H9 (cell line): ENCODE results near the gene MYO1C. TPM values are rescaled to one million over a fixed set of nuclear protein-coding genes. Genes with fewer than 3 reads are reported as not detected.

Experiments
- DNase-seq: peaks from one replicate; pipeline ENCODE4 v3.0.0-alpha.2; 2017
- H2AFZ ChIP-seq: one replicate; pipeline ENCODE4 v1.6.1; 2013; ENCODE audit warnings: mild to moderate bottlenecking, low read length, control low read depth, moderate library complexity
- H2AK5ac ChIP-seq: 2 replicates; pipeline ENCODE4 v1.6.1; 2013; ENCODE audit warnings: low read length, control low read depth, mixed read lengths; ENCODE audit not compliant: insufficient read length
- H2BK120ac ChIP-seq: one replicate; pipeline ENCODE4 v1.6.1; 2013; ENCODE audit warnings: low read depth, mild to moderate bottlenecking, low read length, control low read depth, inconsistent platforms; ENCODE audit not compliant: poor library complexity, severe bottlenecking
- H2BK12ac ChIP-seq: 2 replicates; pipeline ENCODE4 v1.6.1; 2013; ENCODE audit warnings: low read length, control low read depth, mixed read lengths, low read depth; ENCODE audit not compliant: insufficient read length
- H2BK15ac ChIP-seq: 2 replicates; pipeline ENCODE4 v1.6.1; 2013; ENCODE audit warnings: low read depth, low read length, control low read depth
- H2BK20ac ChIP-seq: one replicate; pipeline ENCODE4 v1.6.1; 2013; ENCODE audit warnings: low read depth, mild to moderate bottlenecking, low read length, control low read depth, inconsistent platforms; ENCODE audit not compliant: poor library complexity, severe bottlenecking
- H2BK5ac ChIP-seq: 2 replicates; pipeline ENCODE4 v1.6.1; 2013; ENCODE audit warnings: low read length, control low read depth, mixed read lengths; ENCODE audit not compliant: insufficient read length
- H3K14ac ChIP-seq: 2 replicates; pipeline ENCODE4 v1.6.1; 2013; ENCODE audit warnings: low read length, control low read depth; ENCODE audit not compliant: insufficient read depth
- H3K18ac ChIP-seq: 2 replicates; pipeline ENCODE4 v1.6.1; 2013; ENCODE audit warnings: low read depth, mild to moderate bottlenecking, mixed read lengths, low read length, control low read depth; ENCODE audit not compliant: insufficient read length
- H3K23ac ChIP-seq: 2 replicates; pipeline ENCODE4 v1.6.1; 2013; ENCODE audit warnings: low read length, control low read depth, mixed read lengths, low read depth; ENCODE audit not compliant: insufficient read length
- H3K23me2 ChIP-seq: 2 replicates; pipeline ENCODE4 v1.6.1; 2013; ENCODE audit warnings: low read depth, mild to moderate bottlenecking, mixed read lengths, low read length, control low read depth; ENCODE audit not compliant: insufficient read length, poor library complexity, severe bottlenecking
- H3K27ac ChIP-seq: 2 replicates; pipeline ENCODE4 v1.5.1; 2013; ENCODE audit warnings: low read length, control low read depth, mixed read lengths, low read depth; ENCODE audit not compliant: insufficient read length
- H3K27me3 ChIP-seq: 2 replicates; pipeline ENCODE4 v1.6.1; 2013; ENCODE audit warnings: low read length, control low read depth, inconsistent platforms; ENCODE audit not compliant: insufficient read depth
- H3K4ac ChIP-seq: 2 replicates; pipeline ENCODE4 v1.6.1; 2013; ENCODE audit warnings: low read depth, mild to moderate bottlenecking, control low read depth, inconsistent platforms, low read length, moderate library complexity
- H3K4me1 ChIP-seq: 2 replicates; pipeline ENCODE4 v1.6.1; 2013; ENCODE audit warnings: low read length, control low read depth, inconsistent platforms; ENCODE audit not compliant: insufficient read depth
- H3K4me2 ChIP-seq: 2 replicates; pipeline ENCODE4 v1.6.1; 2013; ENCODE audit warnings: low read length, control low read depth, mixed read lengths; ENCODE audit not compliant: insufficient read length, insufficient read depth
- H3K56ac ChIP-seq: 2 replicates; pipeline ENCODE4 v1.6.1; 2013; ENCODE audit warnings: low read depth, mild to moderate bottlenecking, mixed read lengths, low read length, control low read depth; ENCODE audit not compliant: insufficient read length
- H3K79me1 ChIP-seq: 2 replicates; pipeline ENCODE4 v1.6.1; 2013; ENCODE audit warnings: low read depth, mild to moderate bottlenecking, moderate library complexity, low read length, control low read depth, inconsistent platforms; ENCODE audit not compliant: insufficient read depth, poor library complexity, severe bottlenecking
- H3K79me2 ChIP-seq: 2 replicates; pipeline ENCODE4 v1.6.1; 2013; ENCODE audit warnings: low read length, control low read depth, inconsistent platforms; ENCODE audit not compliant: insufficient read depth
- H3K9ac ChIP-seq: 2 replicates; pipeline ENCODE4 v1.6.1; 2013; ENCODE audit warnings: low read length, control low read depth, mixed read lengths; ENCODE audit not compliant: insufficient read length; ENCODE audit errors: extremely low read depth
- H3K9me3 ChIP-seq: one replicate; pipeline ENCODE4 v1.6.1; 2013; ENCODE audit warnings: low read depth, low read length, inconsistent platforms; ENCODE audit not compliant: control insufficient read depth
- H3T11ph ChIP-seq: one replicate; pipeline ENCODE4 v1.6.1; 2013; ENCODE audit warnings: mild to moderate bottlenecking, low read length, control low read depth, inconsistent platforms
- H4K20me1 ChIP-seq: one replicate; pipeline ENCODE4 v1.6.1; 2013; ENCODE audit not compliant: control insufficient read depth, insufficient read length, insufficient read depth
- H4K5ac ChIP-seq: 2 replicates; pipeline ENCODE4 v1.6.1; 2013; ENCODE audit warnings: low read depth, mild to moderate bottlenecking, mixed read lengths, low read length, control low read depth; ENCODE audit not compliant: insufficient read length
- H4K8ac ChIP-seq: replicated peaks from 2 replicates; pipeline ENCODE4 v1.6.1; 2013; ENCODE audit warnings: low read length, control low read depth, mixed read lengths, low read depth; ENCODE audit not compliant: insufficient read length
- H4K91ac ChIP-seq: 2 replicates; pipeline ENCODE4 v1.6.1; 2013; ENCODE audit warnings: low read depth, mild to moderate bottlenecking, moderate library complexity, mixed read lengths, low read length, control low read depth; ENCODE audit not compliant: insufficient read length
- H3K27ac Mint-ChIP-seq, 3 experiments: 2 replicates in 2 of 3; 3 replicates in 1 of 3; pipeline ENCODE4 v1.8.0; 2020 to 2021; ENCODE audit warnings: mixed read lengths in 3 of 3, mild to moderate bottlenecking in 1 of 3, moderate library complexity in 1 of 3
- H3K27me3 Mint-ChIP-seq: 2 replicates; pipeline ENCODE4 v1.8.0; 2021; ENCODE audit warnings: low read depth, mild to moderate bottlenecking, moderate library complexity, mixed read lengths
- H3K36me3 Mint-ChIP-seq, 3 experiments: 2 replicates in 2 of 3; 3 replicates in 1 of 3; pipeline ENCODE4 v1.8.0; 2020 to 2021; ENCODE audit warnings: low read depth in 3 of 3, mixed read lengths in 3 of 3; ENCODE audit not compliant: insufficient read depth in 1 of 3
- H3K4me1 Mint-ChIP-seq, 2 experiments: 2 replicates each; pipeline ENCODE4 v1.8.0; 2020; ENCODE audit warnings: mixed read lengths in 2 of 2
- H3K4me3 Mint-ChIP-seq, 2 experiments: 2 replicates in 1 of 2; 3 replicates in 1 of 2; pipeline ENCODE4 v1.8.0; 2020 to 2021; ENCODE audit warnings: mild to moderate bottlenecking in 2 of 2, mixed read lengths in 2 of 2, moderate library complexity in 1 of 2
- H3K9me3 Mint-ChIP-seq, 2 experiments: 2 replicates in 1 of 2; 3 replicates in 1 of 2; pipeline ENCODE4 v1.8.0; 2020; ENCODE audit warnings: mild to moderate bottlenecking in 2 of 2, mixed read lengths in 2 of 2, moderate library complexity in 1 of 2
- CTCF ChIP-seq: fragments of 200-600 bp; sonication (generic); conservative IDR thresholded peaks from 3 replicates; pipeline ENCODE4 v1.8.0; 2021; ENCODE audit warnings: antibody characterized with exemption, mild to moderate bottlenecking
- WGBS: extraction: QIAGEN DNeasy Blood & Tissue Kit; methylation state at CpG from one replicate; pipeline ENCODE4 v1.1.7; 2013; ENCODE audit warnings: missing lambda C conversion rate, low lambda C conversion rate, mixed read lengths; ENCODE audit not compliant: insufficient read length; ENCODE audit errors: extremely low coverage; 5-methylcytosine and 5-hydroxymethylcytosine counted together
- total RNA-seq: library from RNA; stranded (reverse); gene quantifications from 2 replicates; pipeline ENCODE4 v1.2.1, GENCODE V29; 2021

The MYO1C gene
- total RNA-seq, 1 experiment from 2014 or later: 86.5 TPM

- Mint-ChIP-seq H3K4me1 (peaks cover 0 to 15% of the 10 kb centered on the region in 2 experiments; a peak in 2 of 4 replicates), H3K36me3 (peaks cover 6 to 66% (median 37%) of the 10 kb centered on the region in 3 experiments; a peak in 6 of 7 replicates), H3K9me3 (no peaks in the 10 kb centered on the region), H3K4me3 (no peak overlapping the region), H3K27me3 (no peaks in the 10 kb centered on the region), H3K27ac (0 out of 7 replicates have a peak overlapping the region, but pooled peaks of 1 of the 3 experiments have one; percentile 39)
- no peaks in the 10 kb centered on the region for H4K20me1 ChIP-seq
- no peak overlapping the region for H2BK5ac ChIP-seq
- H3K23ac ChIP-seq: no peak overlapping the region
- H3T11ph ChIP-seq: no peak overlapping the region
- H3K27ac ChIP-seq: no peak overlapping the region
- no peaks in the 10 kb centered on the region for H3K23me2 ChIP-seq
- no peak overlapping the region for H3K14ac ChIP-seq
- H3K9ac ChIP-seq: no peak overlapping the region
- H3K4ac ChIP-seq: no peak overlapping the region
- no peak overlapping the region for H2AK5ac ChIP-seq
- H3K79me2 ChIP-seq: no peaks in the 10 kb centered on the region
- WGBS: no CpG with 5 or more reads among the region's 10 CpGs
- H2AFZ ChIP-seq: no peak overlapping the region
- no peak overlapping the region for H3K4me2 ChIP-seq
- no peaks in the 10 kb centered on the region for H3K9me3 ChIP-seq
- H2BK120ac ChIP-seq: no peak overlapping the region
- no peak overlapping the region for H2BK20ac ChIP-seq
- H2BK15ac ChIP-seq: no peak overlapping the region
- no peak overlapping the region for H3K56ac ChIP-seq
- no peak overlapping the region for H2BK12ac ChIP-seq
- H4K91ac ChIP-seq: no peak overlapping the region
- no peaks in the 10 kb centered on the region for H3K4me1 ChIP-seq
- TF ChIP-seq CTCF: no peak
- no peak overlapping the region for H3K18ac ChIP-seq
- no peak overlapping the region for H4K5ac ChIP-seq
- H3K79me1 ChIP-seq: no peaks in the 10 kb centered on the region
- DNase-seq: no peak
- H4K8ac ChIP-seq: no peak overlapping the region
- no peaks in the 10 kb centered on the region for H3K27me3 ChIP-seq
Observed at GRCh38 chr17:1473841-1474240, 18.6 kb downstream of the MYO1C start.
